CD4-positive, alpha-beta T cell treated with Interleukin-4 for 1 hour (primary cell): Measurements from ENCODE around the gene GDNF.

Source experiments
- DNase-seq, 2 donors: peaks; one replicate each; pipeline ENCODE4 v3.0.0-alpha.2; 2020 to 2022

Gene GDNF

DNA sequence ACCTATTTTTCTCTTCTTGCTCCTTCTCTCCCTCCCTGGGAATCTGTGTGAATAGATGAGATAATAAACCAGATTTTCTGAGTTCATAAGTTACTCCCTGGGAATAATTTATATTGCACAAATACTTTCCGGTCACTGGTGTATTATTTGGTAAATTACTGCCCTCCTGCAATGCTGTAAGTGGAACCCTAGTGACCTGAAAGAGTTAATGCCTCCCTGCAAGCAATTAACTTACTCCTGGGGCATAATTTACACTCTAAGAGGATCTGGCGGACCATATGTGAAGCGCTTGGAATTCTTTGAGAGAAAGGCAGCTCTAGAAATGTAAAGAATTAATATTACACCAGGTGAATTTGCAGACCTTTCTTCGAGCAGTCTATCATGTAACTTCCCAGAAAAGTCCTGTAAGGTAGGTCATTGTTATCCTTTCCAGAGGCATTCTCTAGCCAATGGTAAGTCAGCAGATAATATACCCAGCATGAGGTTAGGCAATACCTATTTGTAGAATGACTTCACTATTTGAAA is 7.0 kb upstream of the GDNF start:
- no peak for DNase-seq

- no peak for DNase-seq
Observed at GRCh38 chr5:37844009-37844408, 4.2 kb upstream of the GDNF start.

DNA sequence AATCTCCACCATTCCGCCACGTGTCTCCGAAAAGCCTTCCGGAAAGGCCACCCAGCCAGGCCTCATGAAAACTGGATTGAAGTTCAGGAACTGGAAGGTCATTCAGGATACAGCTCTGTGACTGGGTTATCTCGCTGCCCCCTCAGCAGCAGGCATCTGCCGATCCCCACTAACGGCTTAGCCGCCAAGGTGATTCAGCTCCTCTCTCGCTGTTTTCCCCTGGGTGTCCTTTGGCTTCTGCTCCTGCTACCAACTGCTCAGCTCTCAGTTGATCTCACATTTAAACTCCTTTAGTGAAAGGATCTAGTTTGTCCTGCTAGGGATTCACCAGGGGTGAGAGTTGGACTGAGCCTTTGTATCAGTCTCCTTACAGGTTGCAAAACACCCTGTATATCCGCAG is 2.2 kb upstream of the GDNF start:
- DNase-seq = no peak

DNA sequence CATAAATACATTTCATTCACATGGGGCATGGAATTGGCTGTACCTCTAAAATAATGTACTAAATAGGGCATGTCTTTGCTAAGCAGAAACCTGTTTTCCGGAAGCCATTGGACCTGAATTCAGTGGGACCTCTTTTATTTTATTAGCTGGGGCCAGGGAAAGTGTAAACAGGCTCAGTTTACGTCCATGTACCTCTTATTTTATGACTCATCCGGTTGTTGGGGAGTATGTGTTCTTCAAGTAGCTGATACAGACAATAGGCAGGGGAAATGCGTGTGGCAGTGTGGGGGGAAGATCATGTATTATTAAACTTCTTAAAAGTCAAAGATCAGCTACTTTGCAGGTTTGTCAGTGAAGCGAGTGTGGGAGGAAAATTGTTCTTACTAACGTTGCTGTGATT is 1.4 kb upstream of the GDNF start:
- DNase-seq = no peak

DNA sequence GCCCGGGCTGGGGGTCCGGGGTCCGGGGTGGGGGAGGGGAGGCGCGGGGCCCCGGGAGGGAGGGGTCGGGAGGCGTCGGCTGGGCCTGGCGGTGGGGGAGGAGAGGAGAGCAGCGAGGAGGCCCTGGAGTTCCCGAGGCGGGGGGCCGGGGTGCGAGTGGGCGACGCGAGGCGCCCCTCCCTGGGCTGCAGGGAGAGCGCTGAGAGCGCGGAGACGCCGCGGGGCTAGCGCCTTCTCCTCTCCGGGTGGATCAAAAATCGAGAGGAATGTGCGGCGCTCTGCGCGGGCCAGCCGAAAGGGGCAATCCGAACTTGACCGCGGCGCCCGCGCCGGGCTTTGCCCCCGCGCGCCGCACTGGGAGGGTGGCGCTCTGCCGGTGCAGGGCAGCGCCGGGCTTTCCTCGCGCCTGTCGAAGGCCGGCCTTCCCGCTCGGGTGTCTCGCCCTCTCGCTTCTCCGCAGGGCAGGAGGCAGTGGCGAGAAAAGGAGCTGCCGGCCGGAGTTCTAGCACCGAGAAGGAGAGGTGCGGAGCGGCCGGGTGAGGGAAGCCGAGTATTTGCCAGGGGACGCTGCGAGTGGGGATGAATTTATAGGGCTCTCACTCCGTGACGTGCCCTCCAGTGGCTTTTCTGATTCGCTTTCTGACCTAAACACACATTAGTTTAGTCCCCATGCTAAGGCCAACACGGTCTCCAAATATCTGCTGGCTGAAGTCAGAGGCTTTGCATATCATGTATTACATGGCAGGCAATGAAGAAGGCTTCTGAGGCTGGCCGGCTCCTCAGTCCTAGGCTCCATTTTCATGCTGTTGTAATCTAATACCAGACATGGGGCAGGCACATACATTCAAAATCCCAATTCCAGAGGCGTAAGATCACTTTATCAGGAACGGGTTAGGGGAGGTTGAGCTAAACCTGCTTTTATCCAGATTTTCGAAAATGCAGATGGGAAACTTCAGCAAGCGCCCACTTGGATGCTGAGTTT is 503 bp upstream of the GDNF start:
- no peak for DNase-seq

DNA sequence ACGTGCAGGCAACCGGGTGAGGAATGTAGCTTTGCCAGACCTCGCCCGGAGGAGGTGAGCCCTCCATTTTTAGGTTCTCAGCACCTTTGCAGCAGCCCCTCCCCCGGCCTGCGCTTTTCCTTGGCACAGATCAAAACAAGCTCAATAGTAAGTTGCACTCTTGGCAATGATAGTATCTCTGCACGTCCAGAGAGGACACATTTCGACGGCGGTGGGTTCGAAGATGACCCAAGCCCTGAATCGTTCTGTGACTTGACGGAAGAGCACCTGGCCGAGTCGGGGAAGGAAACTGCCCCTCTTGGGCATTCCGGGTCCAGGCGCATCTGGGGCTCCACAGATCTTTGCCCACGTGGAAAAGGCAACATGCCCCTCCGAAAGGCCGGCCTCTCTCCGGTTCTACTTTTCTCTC is 904 bp downstream of the GDNF start:
- no peak for DNase-seq

DNA sequence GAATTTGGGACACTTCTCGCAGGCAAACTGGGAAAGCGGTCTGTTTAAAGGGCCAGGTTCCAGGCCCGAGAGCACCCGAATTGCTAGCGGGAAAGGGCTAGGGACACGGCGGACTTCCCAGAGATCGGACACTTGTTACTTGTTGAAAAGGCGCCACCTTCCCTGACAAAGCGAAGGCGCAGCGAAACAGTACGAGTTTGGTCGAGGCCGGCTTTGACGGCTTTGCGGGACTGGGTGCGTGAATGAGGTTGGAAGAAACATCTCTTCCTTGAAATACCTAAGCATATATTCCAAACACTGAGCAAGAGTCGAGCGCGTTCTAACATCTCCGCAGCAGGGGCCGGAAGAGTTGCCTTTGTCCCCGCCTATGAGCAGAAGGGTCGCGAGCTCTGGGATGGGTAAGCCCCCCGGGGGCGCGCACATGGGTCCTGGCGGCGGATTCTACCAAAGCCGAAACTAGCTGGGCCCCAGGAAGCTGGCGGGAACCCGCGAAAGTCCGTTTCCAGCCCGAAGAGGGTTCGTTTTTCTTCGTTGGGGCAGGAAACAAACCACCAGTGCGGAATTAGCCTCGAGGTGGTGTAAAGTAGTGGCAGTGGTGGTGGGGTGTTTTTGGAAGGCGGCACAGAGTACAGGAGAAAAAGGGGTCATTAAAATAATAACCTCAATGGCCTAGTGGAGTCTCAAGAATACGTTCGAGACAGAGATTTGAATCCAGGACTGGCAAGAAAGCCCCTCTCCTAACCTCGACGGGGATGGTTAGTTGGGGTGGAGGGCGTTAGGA is 1.5 kb downstream of the GDNF start:
- DNase-seq = no peak

- DNase-seq = peak; percentile 18 to 26
Observed at GRCh38 chr5:37837414-37838032, 2.3 kb downstream of the GDNF start.

DNA sequence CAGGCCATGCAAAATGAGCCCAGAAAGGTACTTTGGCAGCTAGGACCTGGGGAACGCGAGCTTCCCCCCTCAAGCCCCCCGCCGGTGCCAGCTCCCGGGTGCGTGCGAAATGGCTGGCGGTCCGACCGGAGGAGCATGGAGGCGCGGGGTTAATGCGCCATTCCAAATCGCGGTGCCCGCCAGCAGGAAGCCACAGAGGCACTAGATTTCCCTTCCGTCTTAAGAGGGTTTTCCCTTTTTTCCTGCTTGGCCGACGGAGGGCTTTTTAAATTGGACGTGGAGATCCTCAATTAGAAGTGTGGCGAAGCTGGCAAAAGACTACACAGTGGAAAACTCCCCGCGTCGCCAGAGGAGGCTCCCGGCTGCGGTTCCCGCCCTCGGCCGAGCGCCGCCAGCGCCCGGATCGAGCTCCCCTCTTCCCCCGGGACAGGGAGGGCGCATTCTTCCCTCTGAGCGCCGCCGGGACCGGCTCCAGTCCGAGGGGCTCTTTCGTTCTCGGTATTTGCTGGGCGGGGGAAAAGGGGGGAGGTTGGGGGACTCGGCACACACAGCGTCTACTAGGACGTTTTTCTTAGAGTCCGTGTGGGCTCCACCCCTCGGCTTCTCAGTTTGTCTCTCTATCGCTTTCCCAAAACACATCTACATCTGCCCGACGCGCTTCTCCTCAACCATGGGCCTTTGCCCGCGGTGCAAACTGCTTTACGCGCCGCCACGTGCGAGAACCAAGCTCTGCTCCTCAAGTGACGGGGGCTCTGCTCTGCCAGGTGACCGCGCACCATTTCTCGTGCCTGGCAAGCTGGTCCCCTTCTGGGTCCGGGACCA is 3.0 kb downstream of the GDNF start:
- no peak for DNase-seq

DNA sequence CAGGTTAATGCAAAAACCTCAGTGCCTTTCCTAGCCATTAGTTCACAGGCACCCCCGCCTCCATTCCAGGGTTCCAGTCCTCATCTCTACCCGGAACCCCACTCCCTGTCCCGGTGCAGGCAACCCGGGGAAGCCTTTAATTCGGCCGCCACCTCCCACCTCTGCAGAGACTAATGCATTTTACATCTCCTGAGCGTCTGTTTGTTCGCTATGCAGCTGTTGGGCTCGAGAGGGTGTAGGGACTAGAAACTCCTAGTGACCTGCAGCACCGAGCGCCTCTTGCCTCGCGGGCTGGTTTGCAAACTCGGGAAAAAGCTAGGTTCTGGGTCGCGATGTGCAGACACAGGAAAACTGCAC is 3.6 kb downstream of the GDNF start:
- no peak for DNase-seq

GRCh38 chr5:37835380-37835973 is 4.4 kb downstream of the GDNF start:
- DNase-seq = no peak

- DNase-seq = no peak
Observed at GRCh38 chr5:37834542-37835379, 5.1 kb downstream of the GDNF start.

DNA sequence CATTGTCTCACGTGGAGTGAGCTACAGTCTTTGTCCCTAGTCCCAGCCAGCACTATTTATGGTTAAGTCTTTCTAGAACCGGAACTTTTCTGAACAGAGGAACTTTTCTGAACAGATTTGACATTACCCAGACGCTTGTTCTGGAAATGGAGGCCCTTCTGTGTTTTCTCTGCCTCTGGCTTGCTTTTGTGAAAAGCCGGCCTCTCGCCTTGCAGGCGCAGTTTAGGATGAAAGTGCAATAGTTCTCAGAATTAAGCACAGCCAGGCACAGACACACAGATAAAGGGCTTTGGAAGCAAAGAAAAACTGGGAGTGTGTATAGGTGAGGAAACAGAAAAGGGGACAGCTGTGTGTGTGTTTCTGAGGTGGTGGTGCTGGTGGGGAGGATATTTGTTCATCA is 5.9 kb downstream of the GDNF start:
- no peak for DNase-seq

DNA sequence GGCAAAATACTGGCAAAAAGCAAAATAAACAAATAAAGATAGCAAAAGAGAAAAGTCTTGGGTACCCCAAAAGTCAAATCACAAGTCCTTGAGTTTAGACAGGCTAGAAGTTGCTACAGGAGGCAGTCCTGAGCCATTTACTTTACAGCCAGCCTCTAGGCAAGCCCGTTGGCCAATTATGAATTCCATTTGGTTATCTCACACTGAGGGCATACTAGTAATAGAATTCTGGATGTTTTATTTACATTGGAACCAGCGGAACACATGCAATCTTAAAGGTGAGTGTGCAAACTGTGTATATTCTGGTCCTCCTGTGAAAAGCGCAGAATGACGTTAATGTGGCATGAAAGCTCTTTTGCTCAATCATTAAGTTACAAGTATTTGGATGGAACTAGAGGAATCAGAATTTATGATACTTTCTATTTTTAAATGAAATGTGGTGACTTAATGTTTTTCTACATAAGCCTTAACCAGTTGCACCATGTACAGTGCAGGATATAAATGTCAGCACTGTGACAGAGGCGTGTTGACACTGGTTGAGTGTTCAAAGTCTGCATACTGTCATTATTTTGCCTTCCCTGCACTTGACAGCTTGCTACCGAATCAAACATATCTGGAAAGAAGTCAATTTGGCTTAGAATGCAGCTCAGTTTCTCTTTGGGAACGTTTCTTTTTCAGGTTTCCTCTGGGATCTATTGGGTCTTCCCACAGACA is 7.9 kb downstream of the GDNF start:
- DNase-seq = no peak

DNA sequence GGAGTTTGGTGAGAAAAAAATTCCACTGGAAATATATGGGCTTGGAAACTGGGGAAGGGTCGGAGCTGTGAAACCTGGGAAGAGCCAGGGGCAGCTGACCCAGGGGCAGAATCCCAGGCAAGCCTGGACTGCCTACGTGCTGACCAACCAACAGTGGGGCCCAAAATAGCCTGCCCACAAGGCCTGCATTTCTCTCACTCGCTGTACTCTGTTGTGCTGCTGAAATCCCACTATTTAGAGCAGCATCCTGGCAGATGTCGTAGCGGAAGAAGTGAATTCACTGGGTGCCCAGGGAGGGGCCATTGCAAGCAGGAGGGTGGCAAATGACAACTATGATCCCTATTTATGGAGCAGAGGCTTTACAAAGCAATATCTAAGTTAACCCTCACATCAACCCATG is 9.5 kb downstream of the GDNF start:
- DNase-seq = no peak

DNA sequence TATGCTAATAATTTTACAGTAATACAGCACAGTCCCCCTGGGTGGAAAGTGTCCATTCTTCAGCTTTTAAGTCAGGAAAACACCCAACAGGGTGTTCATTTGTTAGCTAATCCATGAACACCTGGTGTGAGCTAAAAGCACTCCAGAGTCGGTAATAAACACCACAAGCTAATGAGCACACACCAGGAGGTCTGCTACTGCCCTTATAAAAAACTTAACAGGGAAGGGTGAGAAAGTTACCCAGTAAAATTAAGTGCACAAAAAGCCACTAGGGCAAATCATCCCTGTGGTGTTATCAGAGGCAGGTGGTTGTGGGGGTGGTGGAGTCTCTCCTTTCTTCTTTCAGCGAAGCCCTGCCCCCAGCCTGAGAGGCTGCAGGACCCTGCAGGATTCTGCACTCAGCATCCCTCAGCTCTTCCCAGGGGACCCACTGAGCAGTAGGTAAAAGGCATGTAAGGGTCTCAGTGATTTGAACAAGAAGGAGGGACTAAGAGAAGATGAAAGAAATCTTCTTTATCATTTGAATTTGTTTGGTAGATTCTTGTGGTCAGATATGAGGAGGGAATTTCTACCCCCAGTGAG is 14.4 kb downstream of the GDNF start:
- no peak for DNase-seq

DNA sequence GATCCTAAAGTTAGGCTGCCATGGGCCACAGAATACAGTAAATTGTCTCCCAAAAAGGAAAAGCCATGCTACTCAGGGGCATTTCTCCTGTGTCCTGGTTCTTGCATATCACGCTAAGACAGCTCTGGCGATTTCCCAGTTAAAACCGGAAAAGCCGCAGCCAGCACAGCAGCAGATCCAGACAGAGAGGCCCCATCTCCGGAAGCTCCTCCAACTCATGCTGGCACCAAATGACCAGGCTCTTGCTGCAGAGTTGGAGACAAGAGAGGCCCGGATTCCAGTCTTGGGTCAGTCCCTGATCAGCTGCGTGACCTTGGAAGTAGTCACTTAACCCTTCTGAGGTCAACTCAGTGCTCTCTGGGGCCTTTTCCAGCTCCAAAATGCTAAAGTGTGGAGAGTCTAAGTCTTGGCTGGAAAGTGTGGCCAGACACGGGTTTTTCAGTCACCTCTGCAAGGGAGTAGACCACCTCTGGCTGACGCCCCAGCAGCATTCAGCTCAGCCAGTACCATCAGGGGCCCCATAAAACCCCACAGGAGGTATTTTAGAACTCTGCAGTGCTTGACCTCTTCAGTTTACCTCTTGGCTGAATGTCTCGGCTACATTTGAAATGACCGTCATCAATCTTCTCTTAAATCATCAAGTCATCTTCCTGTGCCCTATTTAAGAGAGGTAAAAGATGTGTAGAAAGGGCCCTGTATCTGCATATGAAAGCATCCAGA is 16.2 kb downstream of the GDNF start:
- no peak for DNase-seq

DNA sequence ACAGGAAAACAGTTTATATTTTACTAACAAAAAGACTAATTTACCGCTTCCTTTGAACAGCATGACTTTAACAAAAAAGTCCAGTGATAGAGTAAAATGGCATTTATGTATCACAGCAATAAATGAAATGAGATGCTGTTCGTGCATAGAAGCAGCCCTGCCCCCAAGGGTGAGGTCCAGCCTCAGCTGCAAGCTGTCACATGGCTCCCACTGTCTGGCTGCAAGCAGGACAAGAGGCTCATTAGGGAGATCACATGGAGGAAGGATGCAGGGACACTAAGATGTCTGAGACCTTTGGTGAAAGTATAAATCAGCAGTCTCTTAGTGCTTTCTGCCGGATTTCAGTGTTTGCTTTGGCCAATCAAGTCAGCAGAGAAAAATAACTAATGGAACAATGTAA is 23.0 kb downstream of the GDNF start:
- no peak for DNase-seq

GRCh38 chr5:37816331-37816730 is 23.5 kb downstream of the GDNF start:
- DNase-seq = no peak
